ENCODE results near the gene MAPK7.
A peak's percentile ranks its signal among the peaks of the same experiment; 100 is the strongest.

The MAPK7 gene

GRCh38 chr17:19338031-19338990, 40.0 kb upstream of the MAPK7 start (continued):
- TF ChIP-seq ZNF311 (tag by site-specific recombination; IDR thresholded peaks at IDR 0.05; ENCODE audit: borderline replicate concordance) (no peak), CTCF (tag by site-specific recombination; IDR thresholded peaks at IDR 0.05) (peak; percentile 51; the same call in 1 of the 2 replicates), HIC1 (tag by site-specific recombination; IDR thresholded peaks at IDR 0.05) (no peak), WT1 (tag by site-specific recombination; IDR thresholded peaks at IDR 0.05) (no peak), KLF1 (tag by site-specific recombination; IDR thresholded peaks at IDR 0.05) (no peak)

- POLR2A ChIA-PET = no interaction called here
- peaks cover 0 to 7% of the 10 kb centered on the region in 2 experiments; a peak in 1 of 3 replicates for H3K36me3 ChIP-seq (ENCODE audit: control insufficient read depth in 2 of 2, insufficient read depth in 1 of 2, low read length in 2 of 2)
These were observed 38.9 kb upstream of the MAPK7 start for GRCh38 chr17:19339341-19339815.

More at GRCh38 chr17:19339341-19339815, 38.9 kb upstream of the MAPK7 start:
- CTCF ChIA-PET = interaction anchor here (1.4 to 2.1 kb wide), 2 partner anchors 22 to 427 kb away, joined by 3 to 7 read pairs; no protein-coding TSS in a partner anchor
- TF ChIP-seq ZNF10 (tag by site-specific recombination; IDR thresholded peaks at IDR 0.05) (no peak), ZFP69B (tag by site-specific recombination; IDR thresholded peaks at IDR 0.05) (no peak), ZNF280D (tag by site-specific recombination; IDR thresholded peaks at IDR 0.05) (no peak), REPIN1 (tag by site-specific recombination; IDR thresholded peaks at IDR 0.05; ENCODE audit: low read depth) (no peak), ZNF404 (tag by site-specific recombination; IDR thresholded peaks at IDR 0.05) (no peak), ZFP41 (tag by site-specific recombination; IDR thresholded peaks at IDR 0.05; ENCODE audit: borderline replicate concordance) (no peak), ZNF549 (tag by site-specific recombination; IDR thresholded peaks at IDR 0.05) (no peak), EGR2 (tag by site-specific recombination; IDR thresholded peaks at IDR 0.05; ENCODE audit: low read depth) (no peak), ZNF19 (tag by site-specific recombination; IDR thresholded peaks at IDR 0.05; ENCODE audit: low read depth) (no peak), ZSCAN4 (tag by site-specific recombination; IDR thresholded peaks at IDR 0.05) (no peak), ZNF548 (tag by site-specific recombination; IDR thresholded peaks at IDR 0.05) (no peak), ZNF248 (tag by site-specific recombination; IDR thresholded peaks at IDR 0.05) (no peak)
- no peaks in the 10 kb centered on the region for H3K9me3 ChIP-seq (ENCODE audit: control insufficient read depth, insufficient read depth, low read depth, low read length)
- H3K4me3 ChIP-seq (ENCODE audit: low read depth, low read length) = no peak overlapping the region
- no peaks in the 10 kb centered on the region for H3K4me1 ChIP-seq (ENCODE audit: control insufficient read depth, insufficient read depth, low read length)
- no peak overlapping the region for H3K27ac ChIP-seq (ENCODE audit: extremely low read depth, low read depth, low read length)
